ENCODE results near the gene IGFBP7. TPM values are rescaled to one million over a fixed set of nuclear protein-coding genes. Genes with fewer than 3 reads are reported as not detected.

IGFBP7 gene
- polyA plus RNA-seq, 1 experiment, result 2,028 TPM

DNA sequence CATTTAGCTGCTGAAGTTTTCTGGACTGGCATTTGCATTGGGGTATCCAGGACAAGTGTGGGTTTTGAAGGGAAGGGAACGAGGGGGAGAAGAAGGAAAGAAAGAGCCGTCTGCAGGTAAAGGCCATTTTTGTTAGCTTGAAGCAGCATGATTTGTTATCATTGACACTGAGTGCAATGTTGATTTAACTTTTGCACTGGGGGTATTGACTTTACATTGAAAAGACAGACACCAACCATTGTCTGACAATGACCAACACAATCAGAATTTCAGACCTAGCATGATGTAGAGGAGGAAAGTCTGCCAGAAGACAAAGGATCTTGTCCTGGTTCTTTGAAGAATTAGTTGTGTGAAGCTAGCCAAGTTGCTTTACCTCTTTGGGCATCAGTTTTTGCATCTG, 39.6 kb upstream of the IGFBP7 start:
- CTCF ChIA-PET, result interaction anchor here (1.3 to 4.0 kb wide), 2 partner anchors 14 to 111 kb away, joined by 7 to 21 read pairs; no protein-coding TSS in a partner anchor
- no peak for DNase-seq (ENCODE audit: low read depth)
- H3K4me3 ChIP-seq (ENCODE audit: low read depth, low read length), result no peak overlapping the region
- TF ChIP-seq, protein P1, sequence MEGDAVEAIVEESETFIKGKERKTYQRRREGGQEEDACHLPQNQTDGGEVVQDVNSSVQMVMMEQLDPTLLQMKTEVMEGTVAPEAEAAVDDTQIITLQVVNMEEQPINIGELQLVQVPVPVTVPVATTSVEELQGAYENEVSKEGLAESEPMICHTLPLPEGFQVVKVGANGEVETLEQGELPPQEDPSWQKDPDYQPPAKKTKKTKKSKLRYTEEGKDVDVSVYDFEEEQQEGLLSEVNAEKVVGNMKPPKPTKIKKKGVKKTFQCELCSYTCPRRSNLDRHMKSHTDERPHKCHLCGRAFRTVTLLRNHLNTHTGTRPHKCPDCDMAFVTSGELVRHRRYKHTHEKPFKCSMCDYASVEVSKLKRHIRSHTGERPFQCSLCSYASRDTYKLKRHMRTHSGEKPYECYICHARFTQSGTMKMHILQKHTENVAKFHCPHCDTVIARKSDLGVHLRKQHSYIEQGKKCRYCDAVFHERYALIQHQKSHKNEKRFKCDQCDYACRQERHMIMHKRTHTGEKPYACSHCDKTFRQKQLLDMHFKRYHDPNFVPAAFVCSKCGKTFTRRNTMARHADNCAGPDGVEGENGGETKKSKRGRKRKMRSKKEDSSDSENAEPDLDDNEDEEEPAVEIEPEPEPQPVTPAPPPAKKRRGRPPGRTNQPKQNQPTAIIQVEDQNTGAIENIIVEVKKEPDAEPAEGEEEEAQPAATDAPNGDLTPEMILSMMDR (IDR thresholded peaks at IDR 0.05; ENCODE audit: insufficient read depth, low read depth, low read length), result no peak
- POLR2A ChIA-PET, result no interaction called here
- H3K36me3 ChIP-seq (ENCODE audit: control insufficient read depth, insufficient read depth, low read length), result no peaks in the 10 kb centered on the region
- no peaks in the 10 kb centered on the region for H3K27me3 ChIP-seq (ENCODE audit: control insufficient read depth, insufficient read depth, low read length)

DNA sequence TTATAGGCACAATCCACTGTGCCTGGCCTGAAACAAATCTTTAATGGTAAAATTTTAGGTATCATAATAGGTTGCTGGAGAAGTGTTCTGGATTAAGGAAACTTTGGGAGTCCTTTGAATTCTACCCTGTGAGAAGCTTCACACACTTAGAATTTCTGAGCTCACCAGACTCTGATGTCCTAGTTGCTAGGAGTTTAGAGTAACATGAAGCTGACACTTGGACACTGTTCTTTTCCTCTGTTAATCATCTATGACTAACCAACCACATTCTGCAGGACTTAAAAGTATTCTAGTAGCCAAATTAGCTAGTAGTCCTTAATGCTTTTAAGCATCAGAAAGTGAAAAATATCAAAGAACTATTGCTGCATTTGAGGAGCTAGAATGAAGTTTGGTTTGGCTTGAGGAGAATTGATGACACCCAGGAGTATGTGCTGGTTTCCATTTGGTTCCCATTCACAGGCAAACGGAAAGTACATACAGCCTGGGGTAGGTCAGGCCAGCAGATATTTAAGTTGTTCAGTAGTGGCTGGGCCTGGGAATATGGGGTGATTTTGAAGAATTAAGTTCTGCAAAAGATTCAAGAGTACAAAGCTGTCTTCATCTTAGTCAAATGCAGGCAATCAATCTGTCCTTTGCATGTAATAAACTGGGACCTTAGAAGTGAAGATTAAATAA, 38.8 kb upstream of the IGFBP7 start:
- POLR2A ChIA-PET, result no interaction called here
- CTCF ChIA-PET, result interaction anchor here (1.0 to 4.0 kb wide), 3 partner anchors 8 to 110 kb away, joined by 3 to 21 read pairs (median 7); no protein-coding TSS in a partner anchor
- TF ChIP-seq, protein P1 (IDR thresholded peaks at IDR 0.05; ENCODE audit: insufficient read depth, low read depth, low read length), result no peak
- peak; percentile 37 for DNase-seq (ENCODE audit: low read depth)
- Histone ChIP-seq H3K27me3 (ENCODE audit: control insufficient read depth, insufficient read depth, low read length) (no peaks in the 10 kb centered on the region), H3K4me3 (ENCODE audit: low read depth, low read length) (no peak overlapping the region), H3K36me3 (ENCODE audit: control insufficient read depth, insufficient read depth, low read length) (no peaks in the 10 kb centered on the region)

DNA sequence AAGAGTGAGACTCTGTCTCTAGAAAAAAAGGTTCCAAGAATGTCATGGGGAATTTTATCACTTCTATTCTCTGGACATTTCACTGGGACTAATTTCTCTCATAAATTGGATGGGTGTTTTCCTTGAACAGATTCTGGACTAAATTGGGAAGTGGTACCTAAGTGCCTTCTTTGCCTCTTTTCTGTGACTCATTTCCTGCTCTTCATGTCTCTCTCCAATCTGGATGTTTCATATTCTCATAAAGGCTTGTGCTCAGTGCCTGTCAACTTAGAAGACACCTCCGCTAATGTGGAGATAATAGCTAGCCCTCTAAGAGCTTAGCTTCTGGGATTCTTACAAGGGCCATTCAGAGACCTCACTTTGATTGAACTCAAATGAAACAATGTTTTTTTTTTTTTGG, 38.0 kb upstream of the IGFBP7 start:
- CTCF ChIA-PET, result interaction anchor here (1.0 to 4.0 kb wide), 2 partner anchors 9 to 15 kb away, joined by 3 to 21 read pairs; no protein-coding TSS in a partner anchor
- DNase-seq (ENCODE audit: low read depth), result no peak
- TF ChIP-seq, protein P1 (IDR thresholded peaks at IDR 0.05; ENCODE audit: insufficient read depth, low read depth, low read length), result no peak
- H3K4me3 ChIP-seq (ENCODE audit: low read depth, low read length), result no peak overlapping the region
- no peaks in the 10 kb centered on the region for H3K27me3 ChIP-seq (ENCODE audit: control insufficient read depth, insufficient read depth, low read length)
- POLR2A ChIA-PET, result no interaction called here
- no peaks in the 10 kb centered on the region for H3K36me3 ChIP-seq (ENCODE audit: control insufficient read depth, insufficient read depth, low read length)

DNA sequence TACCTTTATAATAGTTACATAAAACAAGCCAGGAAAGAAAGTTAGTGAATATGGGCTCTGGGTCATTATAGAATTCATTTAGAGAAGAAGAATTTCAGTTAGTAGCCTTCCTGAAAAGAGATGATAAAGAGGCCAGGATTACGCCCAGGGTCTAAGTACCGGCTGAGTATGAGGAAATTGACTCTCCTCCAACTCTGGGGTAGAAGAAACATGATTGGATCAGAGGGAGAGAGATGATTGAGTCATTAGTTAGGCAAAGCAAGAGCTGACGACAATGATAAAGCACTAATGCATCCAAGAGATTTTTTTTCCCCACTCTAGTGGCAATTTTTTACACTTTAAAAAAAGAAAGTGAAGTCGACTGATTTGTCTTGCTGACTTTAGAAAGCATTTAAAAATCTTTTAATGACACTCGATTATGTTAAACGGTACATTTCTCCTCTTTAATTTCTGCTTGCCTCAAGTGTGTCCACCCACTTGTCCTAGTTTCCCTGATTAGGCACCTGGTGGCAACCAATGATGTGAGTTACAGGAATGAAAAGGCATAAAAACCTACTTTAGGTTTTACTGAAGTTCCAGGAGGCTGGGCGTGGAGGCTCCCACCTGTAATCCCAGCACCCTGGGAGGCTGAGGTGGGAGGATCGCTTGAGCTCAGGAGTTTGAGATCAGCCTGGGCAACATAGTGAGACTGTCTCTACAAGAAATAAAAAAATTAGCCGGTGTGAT, 37.3 kb upstream of the IGFBP7 start:
- POLR2A ChIA-PET, result interaction anchor here (0.5 kb wide), 1 partner anchor 28 kb away, joined by 3 read pairs; no protein-coding TSS in a partner anchor
- Histone ChIP-seq H3K4me3 (ENCODE audit: low read depth, low read length) (no peak overlapping the region), H3K27me3 (ENCODE audit: control insufficient read depth, insufficient read depth, low read length) (no peaks in the 10 kb centered on the region), H3K36me3 (ENCODE audit: control insufficient read depth, insufficient read depth, low read length) (no peaks in the 10 kb centered on the region)
- TF ChIP-seq, protein P1 (IDR thresholded peaks at IDR 0.05; ENCODE audit: insufficient read depth, low read depth, low read length), result no peak
- peak; percentile 24 for DNase-seq (ENCODE audit: low read depth)
- CTCF ChIA-PET, result interaction anchor here (4.0 kb wide), 1 partner anchor 16 kb away, joined by 21 read pairs; no protein-coding TSS in a partner anchor

DNA sequence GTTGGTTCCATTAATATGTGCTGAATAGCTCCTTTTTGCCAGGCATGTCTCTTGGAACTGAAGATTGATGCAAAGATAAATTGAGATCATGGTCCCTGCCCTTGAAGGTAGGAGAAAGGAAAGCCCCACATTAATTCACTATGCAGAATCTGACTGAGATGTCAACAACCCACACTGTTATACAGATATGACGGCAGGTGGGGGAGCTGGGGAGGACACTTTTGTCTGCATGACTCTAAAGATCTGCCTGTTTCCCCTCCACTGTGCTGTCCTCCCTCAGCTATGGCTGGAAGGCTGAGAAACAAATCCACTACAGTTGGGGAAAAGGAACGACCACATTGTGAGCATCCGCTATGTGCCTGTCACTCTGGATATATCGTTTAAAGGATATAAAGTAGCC, 36.3 kb upstream of the IGFBP7 start:
- H3K27me3 ChIP-seq (ENCODE audit: control insufficient read depth, insufficient read depth, low read length), result no peaks in the 10 kb centered on the region
- DNase-seq (ENCODE audit: low read depth), result no peak
- TF ChIP-seq, protein P1 (IDR thresholded peaks at IDR 0.05; ENCODE audit: insufficient read depth, low read depth, low read length), result no peak
- POLR2A ChIA-PET, result no interaction called here
- no peaks in the 10 kb centered on the region for H3K36me3 ChIP-seq (ENCODE audit: control insufficient read depth, insufficient read depth, low read length)
- CTCF ChIA-PET, result no interaction called here
- no peak overlapping the region for H3K4me3 ChIP-seq (ENCODE audit: low read depth, low read length)
